K562 (cell line): Measurements from ENCODE around the gene B4GALNT4. TPM values are rescaled to one million over a fixed set of nuclear protein-coding genes. Genes with fewer than 3 reads are reported as not detected.
A peak's percentile ranks its signal among the peaks of the same experiment; 100 is the strongest.

Source experiments
- ADNP ChIP-seq: fragments of 200-800 bp; sonication (Bioruptor generic); IDR thresholded peaks from 2 replicates; pipeline ENCODE4 v1.6.1; 2016; ENCODE audit warnings: missing genetic modification characterization, missing compliant biosample characterization
- AFF1 ChIP-seq, 2 experiments: fragments of 450-650 bp; IDR thresholded peaks; 2 replicates each; pipeline ENCODE4 v1.6.1; 2018; ENCODE audit warnings: mild to moderate bottlenecking in 2 of 2, low read depth in 1 of 2; ENCODE audit not compliant: partially characterized antibody in 2 of 2
- ATF7 ChIP-seq: fragments of 450-650 bp; IDR thresholded peaks from 2 replicates; pipeline ENCODE4 v1.7.1; 2014; ENCODE audit warnings: mild to moderate bottlenecking, moderate library complexity
- CBFA2T2 ChIP-seq: fragments of 450-650 bp; conservative IDR thresholded peaks from 2 replicates; pipeline ENCODE4 v1.6.1; 2017; ENCODE audit warnings: mild to moderate bottlenecking
- CBX8 ChIP-seq: fragments of 200-600 bp; sonication (generic); IDR thresholded peaks from 2 replicates; pipeline ENCODE4 v1.6.1; 2012; ENCODE audit warnings: borderline replicate concordance, mixed run types, low read depth, mild to moderate bottlenecking, moderate library complexity, mixed read lengths, low read length, control low read depth, inconsistent platforms; ENCODE audit not compliant: poor library complexity, severe bottlenecking; ENCODE audit errors: extremely low read depth
- EP400 ChIP-seq: fragments of 450-650 bp; IDR thresholded peaks from 2 replicates; pipeline ENCODE4 v1.6.1; 2017; ENCODE audit warnings: antibody characterized with exemption, mild to moderate bottlenecking, moderate library complexity
- ERF ChIP-seq: fragments of 450-650 bp; formaldehyde crosslinking; IDR thresholded peaks from 2 replicates; pipeline ENCODE4 v1.4.0; 2020; ENCODE audit warnings: mild to moderate bottlenecking, mixed read lengths
- FIP1L1 ChIP-seq: fragments of 200-400 bp; formaldehyde crosslinking; IDR thresholded peaks from 2 replicates; pipeline ENCODE4 v1.6.1; 2018; ENCODE audit warnings: mild to moderate bottlenecking, low read depth, low read length; ENCODE audit not compliant: poor library complexity, severe bottlenecking
- HDGF ChIP-seq: fragments of 450-650 bp; IDR thresholded peaks from 2 replicates; pipeline ENCODE4 v1.6.1; 2016
- HMG20A ChIP-seq: fragments of 450-650 bp; formaldehyde crosslinking; conservative IDR thresholded peaks from 2 replicates; pipeline ENCODE4 v1.4.0; 2020; ENCODE audit warnings: mild to moderate bottlenecking, mixed read lengths
- IRF2 ChIP-seq: sonication (generic); formaldehyde crosslinking; IDR thresholded peaks from 2 replicates; pipeline ENCODE4 v1.8.1; 2022; ENCODE audit warnings: mild to moderate bottlenecking, missing genetic modification reagents
- KDM2B ChIP-seq: fragments of 250-450 bp; sonication (Bioruptor Pico); IDR thresholded peaks from 2 replicates; pipeline ENCODE4 v1.8.0; 2021; ENCODE audit warnings: mild to moderate bottlenecking, moderate library complexity
- POLR2AphosphoS5 ChIP-seq: IDR thresholded peaks from 2 replicates; pipeline ENCODE4 v1.6.1; 2011; ENCODE audit warnings: mild to moderate bottlenecking, low read depth, low read length, moderate library complexity; ENCODE audit not compliant: control insufficient read depth, insufficient read depth
- RB1 ChIP-seq: fragments of 450-650 bp; IDR thresholded peaks from 2 replicates; pipeline ENCODE4 v1.6.1; 2017; ENCODE audit warnings: low read depth, mild to moderate bottlenecking
- SIN3A ChIP-seq, 2 experiments: fragments of 150-350 bp in 1 of 2; IDR thresholded peaks; 2 replicates each; pipeline ENCODE4 v1.6.1; 2011 to 2016; ENCODE audit warnings: borderline replicate concordance in 2 of 2, low read depth in 2 of 2, low read length in 2 of 2, mild to moderate bottlenecking in 2 of 2, moderate library complexity in 2 of 2; ENCODE audit not compliant: control insufficient read depth in 1 of 2
- SLC30A9 ChIP-seq: fragments of 250-450 bp; sonication (Bioruptor Pico); IDR thresholded peaks from 2 replicates; pipeline ENCODE4 v1.8.0; 2022; ENCODE audit warnings: mild to moderate bottlenecking, moderate library complexity
- TAF7 ChIP-seq: fragments of 450-650 bp; IDR thresholded peaks from 2 replicates; pipeline ENCODE4 v1.6.1; 2016; ENCODE audit warnings: missing genetic modification characterization, missing compliant biosample characterization
- TAF9B ChIP-seq: fragments of 450-650 bp; IDR thresholded peaks from 2 replicates; pipeline ENCODE4 v1.6.1; 2018; ENCODE audit warnings: mild to moderate bottlenecking; ENCODE audit not compliant: partially characterized antibody
- WHSC1 ChIP-seq: IDR thresholded peaks from one replicate; pipeline ENCODE4 v1.6.1; 2012; ENCODE audit warnings: low read length, control low read depth, inconsistent platforms
- ZKSCAN1 ChIP-seq: fragments of 150-350 bp; IDR thresholded peaks from 2 replicates; pipeline ENCODE4 v1.6.1; 2016; ENCODE audit warnings: low read depth, low read length
- ZNF311 ChIP-seq: fragments of 250-450 bp; sonication (Bioruptor Pico); IDR thresholded peaks from 2 replicates; pipeline ENCODE4 v1.4.0; 2020; ENCODE audit warnings: mild to moderate bottlenecking, moderate library complexity
- ZNF507 ChIP-seq: conservative IDR thresholded peaks from 2 replicates; pipeline ENCODE4 v1.6.1; 2017; ENCODE audit warnings: missing genetic modification characterization, missing compliant biosample characterization
- ZNF561 ChIP-seq: fragments of 450-650 bp; formaldehyde crosslinking; conservative IDR thresholded peaks from 2 replicates; pipeline ENCODE4 v1.4.0; 2020; ENCODE audit warnings: mild to moderate bottlenecking, moderate library complexity
- ZNF584 ChIP-seq: fragments of 200-800 bp; sonication (Bioruptor generic); IDR thresholded peaks from 2 replicates; pipeline ENCODE4 v1.6.1; 2016; ENCODE audit warnings: low read depth, mild to moderate bottlenecking, missing genetic modification characterization, missing compliant biosample characterization
- ZNF699 ChIP-seq: fragments of 250-450 bp; sonication (Bioruptor Pico); IDR thresholded peaks from 2 replicates; pipeline ENCODE4 v1.8.0; 2021; ENCODE audit warnings: mild to moderate bottlenecking, moderate library complexity; ENCODE audit not compliant: insufficient replicate concordance
- polyA plus RNA-seq, 8 experiments: library from polyadenylated mRNA; depleted of rRNA in 4 of 8; stranded (reverse) in 5 of 8; unstranded in 3 of 8; fragments of >200 nt; fragmentation: Nextera tagmentation in 2 of 8; fragmentation: Illumina TruSeq in 1 of 8; extraction: Ambion mirVana in 2 of 8; extraction: Trizol in 1 of 8; gene quantifications; 2 replicates each; pipeline versions ENCODE4 v1.2.1 to v1.2.3, GENCODE V29; 2011 to 2014; ENCODE audit warnings: inconsistent platforms in 1 of 8, missing spikeins in 1 of 8
- total RNA-seq, 7 experiments: library from RNA; depleted of rRNA in 6 of 7; stranded (reverse); fragments of >200 nt in 6 of 7; fragmentation: Illumina TruSeq in 2 of 7; extraction: Trizol in 2 of 7; gene quantifications; 2 replicates each; pipeline versions ENCODE4 v1.2.1 to v1.2.3, GENCODE V29; 2011 to 2021; ENCODE audit warnings: low replicate concordance in 1 of 7
- TF ChIP-seq, protein P1 (sequence below): fragments of 450-650 bp; conservative IDR thresholded peaks from 2 replicates; pipeline ENCODE4 v1.6.1; 2016; ENCODE audit warnings: missing genetic modification characterization, low read depth, mild to moderate bottlenecking, missing compliant biosample characterization, moderate library complexity

B4GALNT4 gene
- total and polyA plus RNA-seq, 9 of the 15 experiments (the other 6 are each of a cell fraction or from before 2014, with no cell fraction given) = 0.20 to 37.1 (median 10.8) TPM; not detected in 1

DNA sequence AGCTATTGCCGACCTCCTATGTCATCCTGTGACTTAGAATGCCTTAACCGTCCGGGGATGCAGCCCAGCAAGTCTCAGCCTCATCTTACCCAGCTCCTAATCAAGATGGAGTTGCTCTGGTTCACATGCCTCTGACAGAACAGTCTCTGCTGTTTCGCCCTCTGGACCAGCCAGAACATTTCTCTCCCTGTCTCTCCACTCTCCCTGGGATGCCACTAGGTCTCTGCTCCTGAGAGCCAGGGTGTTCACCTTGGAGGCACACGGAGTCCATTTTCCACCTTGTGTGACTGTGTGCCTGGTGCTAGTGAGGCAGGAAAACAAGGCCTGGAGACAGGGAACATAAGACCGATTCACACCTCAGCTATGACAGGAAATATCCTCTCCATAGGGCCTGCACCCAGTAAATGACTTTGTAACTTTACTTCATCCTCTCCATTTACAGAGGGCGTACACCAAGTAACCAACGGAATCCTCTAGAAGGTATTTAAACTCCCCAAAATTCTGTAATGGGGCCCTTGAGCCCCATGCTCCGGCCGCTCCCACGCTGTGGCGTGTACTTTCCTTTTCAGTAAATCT, 16.8 kb upstream of the B4GALNT4 start (continued):
- TF ChIP-seq EP400 (no peak), TAF7 (tag) (peak; percentile 80), ADNP (tag) (no peak), RB1 (no peak), AFF1 (IDR thresholded peaks at IDR 0.05; ENCODE audit: low read depth in 1 of 2, partially characterized antibody in 2 of 2) (no peak), HMG20A (no peak), HDGF (no peak), ZNF561 (CRISPR knock-in tag) (peak; percentile 84), KDM2B (CRISPR knock-in tag) (peak; percentile 71; the same call in 1 of the 2 replicates), ZNF584 (CRISPR knock-in tag) (peak; percentile 96), POLR2AphosphoS5 (no peak), ZNF699 (CRISPR knock-in tag) (no peak), ATF7 (no peak), FIP1L1 (no peak), IRF2 (CRISPR knock-in tag) (no peak), CBFA2T2 (no peak), ZKSCAN1 (no peak), ZNF507 (peak; percentile 58), WHSC1 (no peak), ERF (CRISPR knock-in tag) (peak; percentile 98), ZNF311 (CRISPR knock-in tag) (peak; percentile 99), SLC30A9 (0 out of 2 replicates have a peak, but pooled peaks have one; percentile 65), SIN3A (IDR thresholded peaks at IDR 0.05; ENCODE audit: borderline replicate concordance in 2 of 2, control insufficient read depth in 1 of 2, low read depth in 2 of 2, low read length in 2 of 2) (no peak), TAF9B (no peak), CBX8 (no peak)
- TF ChIP-seq, protein P1, sequence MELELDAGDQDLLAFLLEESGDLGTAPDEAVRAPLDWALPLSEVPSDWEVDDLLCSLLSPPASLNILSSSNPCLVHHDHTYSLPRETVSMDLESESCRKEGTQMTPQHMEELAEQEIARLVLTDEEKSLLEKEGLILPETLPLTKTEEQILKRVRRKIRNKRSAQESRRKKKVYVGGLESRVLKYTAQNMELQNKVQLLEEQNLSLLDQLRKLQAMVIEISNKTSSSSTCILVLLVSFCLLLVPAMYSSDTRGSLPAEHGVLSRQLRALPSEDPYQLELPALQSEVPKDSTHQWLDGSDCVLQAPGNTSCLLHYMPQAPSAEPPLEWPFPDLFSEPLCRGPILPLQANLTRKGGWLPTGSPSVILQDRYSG (tag) = peak; percentile 98
